ENCODE measurements around the gene PALS2. TPM values are rescaled to one million over a fixed set of nuclear protein-coding genes. Genes with fewer than 3 reads are reported as not detected.

PALS2 gene
- total and polyA plus RNA-seq, 2 of the 13 experiments (the other 11 are each of a cell fraction or from before 2014, with no cell fraction given) = 3.1 to 21.9 TPM

- TF ChIP-seq, protein P1, sequence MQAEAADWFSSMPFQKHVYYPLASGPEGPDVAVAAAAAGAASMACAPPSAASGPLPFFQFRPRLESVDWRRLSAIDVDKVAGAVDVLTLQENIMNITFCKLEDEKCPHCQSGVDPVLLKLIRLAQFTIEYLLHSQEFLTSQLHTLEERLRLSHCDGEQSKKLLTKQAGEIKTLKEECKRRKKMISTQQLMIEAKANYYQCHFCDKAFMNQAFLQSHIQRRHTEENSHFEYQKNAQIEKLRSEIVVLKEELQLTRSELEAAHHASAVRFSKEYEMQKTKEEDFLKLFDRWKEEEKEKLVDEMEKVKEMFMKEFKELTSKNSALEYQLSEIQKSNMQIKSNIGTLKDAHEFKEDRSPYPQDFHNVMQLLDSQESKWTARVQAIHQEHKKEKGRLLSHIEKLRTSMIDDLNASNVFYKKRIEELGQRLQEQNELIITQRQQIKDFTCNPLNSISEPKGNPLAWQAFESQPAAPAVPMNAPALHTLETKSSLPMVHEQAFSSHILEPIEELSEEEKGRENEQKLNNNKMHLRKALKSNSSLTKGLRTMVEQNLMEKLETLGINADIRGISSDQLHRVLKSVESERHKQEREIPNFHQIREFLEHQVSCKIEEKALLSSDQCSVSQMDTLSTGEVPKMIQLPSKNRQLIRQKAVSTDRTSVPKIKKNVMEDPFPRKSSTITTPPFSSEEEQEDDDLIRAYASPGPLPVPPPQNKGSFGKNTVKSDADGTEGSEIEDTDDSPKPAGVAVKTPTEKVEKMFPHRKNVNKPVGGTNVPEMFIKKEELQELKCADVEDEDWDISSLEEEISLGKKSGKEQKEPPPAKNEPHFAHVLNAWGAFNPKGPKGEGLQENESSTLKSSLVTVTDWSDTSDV (CRISPR knock-in tag; IDR thresholded peaks at IDR 0.05) = no peak
Measured at GRCh38 chr7:24622646-24623182, 49.5 kb downstream of the PALS2 start (continued).

Small RNA genes lying within 50 kb of the gene (small RNA-seq; reads per million reads assigned to genes)
- gene RNU6-1103P (ENCODE audit: insufficient read depth in 2 of 3, insufficient read length in 3 of 3, low read depth in 2 of 3, low replicate concordance in 1 of 3) = 0 reads per million in 3 experiments
- 0 reads per million in 3 experiments for gene SUMO2P14 (ENCODE audit: insufficient read depth in 2 of 3, insufficient read length in 3 of 3, low read depth in 2 of 3, low replicate concordance in 1 of 3)

Other genes starting within 250 kb of the PALS2 start
- 19.2 and 30.0 TPM in 2 replicates for gene GSDME, start 184.0 kb downstream of the PALS2 start, total RNA-seq (2016; rRNA removed; fragmentation: Illumina TruSeq; extraction: Trizol)
- gene GSDME, start 184.0 kb downstream of the PALS2 start, polyA plus RNA-seq (2011; rRNA removed) = 27.2 and 28.2 TPM in 2 replicates